Kidney (tissue), 14 donors: ENCODE results near the gene ZMYM4. TPM values are rescaled to one million over a fixed set of nuclear protein-coding genes. Genes with fewer than 3 reads are reported as not detected.

Experiments used
- DNase-seq, 5 donors: peaks; one replicate each; pipeline ENCODE4 v3.0.0-alpha.2; 2013 to 2020
- FAIRE-seq: peaks from 2 replicates; lab custom pipeline; 2012; peaks lifted over from hg19 to GRCh38; lab: Jason Lieb, UNC
- H3K27ac ChIP-seq, 2 donors: one replicate each; pipeline ENCODE4 v1.7.0; 2013; ENCODE audit warnings: low read depth in 2 of 2, low read length in 2 of 2, inconsistent platforms in 1 of 2
- H3K27me3 ChIP-seq: one replicate; pipeline ENCODE4 v1.7.1; 2013; ENCODE audit warnings: low read length, inconsistent platforms; ENCODE audit not compliant: control insufficient read depth, insufficient read depth
- H3K36me3 ChIP-seq, 3 donors: one replicate each; pipeline versions ENCODE4 v1.7.0 to v1.7.1; 2013; ENCODE audit warnings: low read length in 3 of 3, control low read depth in 1 of 3, inconsistent platforms in 1 of 3; ENCODE audit not compliant: insufficient read depth in 3 of 3, control insufficient read depth in 2 of 3
- H3K4me1 ChIP-seq, 3 donors: one replicate each; pipeline versions ENCODE4 v1.7.0 to v1.7.1; 2013; ENCODE audit warnings: low read length in 3 of 3, inconsistent platforms in 1 of 3, low read depth in 1 of 3; ENCODE audit not compliant: control insufficient read depth in 2 of 3, insufficient read depth in 2 of 3
- H3K4me3 ChIP-seq, 3 donors: one replicate each; pipeline versions ENCODE4 v1.7.0 to v1.8.1; 2013; ENCODE audit warnings: low read length in 3 of 3, control low read depth in 1 of 3, inconsistent platforms in 1 of 3
- H3K9ac ChIP-seq, 3 donors: one replicate each; pipeline versions ENCODE4 v1.7.0 to v1.7.1; 2013; ENCODE audit warnings: low read length in 3 of 3, control low read depth in 1 of 3, inconsistent platforms in 1 of 3
- H3K9me3 ChIP-seq, 3 donors: one replicate each; pipeline versions ENCODE4 v1.7.0 to v1.7.1; 2013; ENCODE audit warnings: low read length in 3 of 3, control low read depth in 1 of 3, inconsistent platforms in 1 of 3; ENCODE audit not compliant: control insufficient read depth in 2 of 3, insufficient read depth in 1 of 3
- intact Hi-C: fragments of 100-400 bp; cut with DNase I; formaldehyde crosslinking; loops from one replicate; pipeline ENCODE4 v1.11.1; 2022
- polyA plus RNA-seq: library from polyadenylated mRNA; stranded (reverse); fragments of 350-450 nt; fragmentation: Illumina TruSeq; extraction: RNeasy Lipid Tissue Mini Kit (QIAGEN cat#74804); gene quantifications from one replicate; pipeline ENCODE4 v1.2.3, GENCODE V29; 2014; ENCODE audit warnings: low read depth, low replicate concordance; ENCODE audit not compliant: insufficient read depth
- total RNA-seq: library from RNA; stranded (reverse); fragmentation: NEBNext Ultra II Directional; extraction: Animal tissue kit (Norgen Biotek cat#: 25700); gene quantifications from one replicate; pipeline ENCODE4 v1.2.1, GENCODE V29; 2021
- TF ChIP-seq, protein P1 (sequence below): IDR thresholded peaks from 3 replicates; pipeline ENCODE4 v1.5.1; 2012; ENCODE audit warnings: mild to moderate bottlenecking, moderate library complexity, borderline replicate concordance; ENCODE audit not compliant: insufficient read depth; ENCODE audit errors: extremely low read depth
- donor health status: control.
- donor health status: control.
- donor health status: control.
- donor health status: control.
- donor health status: control.
- donor health status: DM: yes; HTN: yes; CAD: no.
- donor health status: Normal renal cell carcinoma (clear cell type).

Gene ZMYM4
- total and polyA plus RNA-seq, 2 donors from 2014 or later, result 11.2 to 64.4 TPM

DNA sequence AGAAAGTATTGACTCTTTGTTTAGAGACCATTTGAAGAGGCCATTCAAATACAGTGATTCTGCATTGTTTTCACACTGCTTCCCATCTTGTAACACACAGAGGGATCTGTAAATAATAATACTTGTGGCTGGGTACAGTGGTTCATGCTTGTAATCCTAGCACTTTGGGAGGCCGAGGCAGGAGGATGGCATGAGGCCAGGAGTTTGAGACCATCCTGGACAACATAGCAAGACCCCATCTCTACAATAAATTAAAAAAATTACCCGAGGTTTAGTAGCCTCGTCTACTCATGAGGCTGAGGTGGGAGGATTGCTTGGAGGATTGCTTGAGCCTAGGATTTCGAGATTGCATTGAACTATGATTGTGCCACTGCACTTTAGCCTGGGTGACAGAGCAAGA lies 5.7 kb downstream of the ZMYM4 start:
- intact Hi-C loops, result no loop called here
- no peak for FAIRE-seq
- Histone ChIP-seq H3K9ac (no peak overlapping the region), H3K27ac (no peak overlapping the region), H3K4me3 (no peak overlapping the region), H3K4me1 (peaks cover 0 to 3% (median 2%) of the 10 kb centered on the region in 3 donors), H3K9me3 (no peaks in the 10 kb centered on the region), H3K36me3 (no peaks in the 10 kb centered on the region), H3K27me3 (no peaks in the 10 kb centered on the region)
- no peak for DNase-seq
- TF ChIP-seq, protein P1, sequence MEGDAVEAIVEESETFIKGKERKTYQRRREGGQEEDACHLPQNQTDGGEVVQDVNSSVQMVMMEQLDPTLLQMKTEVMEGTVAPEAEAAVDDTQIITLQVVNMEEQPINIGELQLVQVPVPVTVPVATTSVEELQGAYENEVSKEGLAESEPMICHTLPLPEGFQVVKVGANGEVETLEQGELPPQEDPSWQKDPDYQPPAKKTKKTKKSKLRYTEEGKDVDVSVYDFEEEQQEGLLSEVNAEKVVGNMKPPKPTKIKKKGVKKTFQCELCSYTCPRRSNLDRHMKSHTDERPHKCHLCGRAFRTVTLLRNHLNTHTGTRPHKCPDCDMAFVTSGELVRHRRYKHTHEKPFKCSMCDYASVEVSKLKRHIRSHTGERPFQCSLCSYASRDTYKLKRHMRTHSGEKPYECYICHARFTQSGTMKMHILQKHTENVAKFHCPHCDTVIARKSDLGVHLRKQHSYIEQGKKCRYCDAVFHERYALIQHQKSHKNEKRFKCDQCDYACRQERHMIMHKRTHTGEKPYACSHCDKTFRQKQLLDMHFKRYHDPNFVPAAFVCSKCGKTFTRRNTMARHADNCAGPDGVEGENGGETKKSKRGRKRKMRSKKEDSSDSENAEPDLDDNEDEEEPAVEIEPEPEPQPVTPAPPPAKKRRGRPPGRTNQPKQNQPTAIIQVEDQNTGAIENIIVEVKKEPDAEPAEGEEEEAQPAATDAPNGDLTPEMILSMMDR, result no peak

DNA sequence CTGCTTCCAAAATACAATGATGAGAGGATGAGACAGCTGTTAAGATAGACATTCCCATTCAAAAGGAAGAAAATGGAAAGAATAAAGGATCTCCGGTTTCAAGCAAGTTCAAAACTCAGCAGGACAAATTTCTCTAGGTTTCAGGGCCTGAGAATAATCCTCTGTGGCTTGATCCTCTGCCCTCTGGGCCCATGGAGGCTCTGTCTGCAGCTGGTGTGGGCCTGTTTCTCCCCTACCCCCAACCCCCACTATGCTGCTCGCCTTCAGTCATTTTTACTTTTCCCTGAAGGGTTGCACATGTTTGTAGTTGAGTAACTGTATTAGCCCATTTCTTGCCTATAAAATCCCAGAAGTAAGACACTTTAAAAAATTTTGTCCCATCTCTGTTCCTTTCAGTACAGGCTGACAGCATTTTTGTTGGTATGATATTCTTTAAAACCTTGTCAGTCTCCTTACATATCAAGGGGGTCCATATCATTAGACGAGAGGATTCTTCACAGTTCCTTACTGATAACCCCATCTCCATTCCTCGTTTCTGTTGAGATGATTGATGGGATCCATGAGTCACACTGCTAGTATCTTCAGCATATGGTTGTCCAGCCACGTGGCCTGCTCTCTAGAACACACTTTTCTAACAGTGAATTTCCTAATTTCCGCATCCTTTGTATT lies 10.5 kb downstream of the ZMYM4 start:
- H3K9me3 ChIP-seq, result no peaks in the 10 kb centered on the region
- no peak overlapping the region for H3K27ac ChIP-seq
- TF ChIP-seq, protein P1, result no peak
- FAIRE-seq, result no peak
- intact Hi-C loops, result no loop called here
- DNase-seq, result no peak
- no peaks in the 10 kb centered on the region for H3K4me1 ChIP-seq
- no peak overlapping the region for H3K9ac ChIP-seq
- H3K4me3 ChIP-seq, result no peak overlapping the region
- peaks cover 0 to 2% (median 0%) of the 10 kb centered on the region in 3 donors for H3K36me3 ChIP-seq
- H3K27me3 ChIP-seq, result no peaks in the 10 kb centered on the region

DNA sequence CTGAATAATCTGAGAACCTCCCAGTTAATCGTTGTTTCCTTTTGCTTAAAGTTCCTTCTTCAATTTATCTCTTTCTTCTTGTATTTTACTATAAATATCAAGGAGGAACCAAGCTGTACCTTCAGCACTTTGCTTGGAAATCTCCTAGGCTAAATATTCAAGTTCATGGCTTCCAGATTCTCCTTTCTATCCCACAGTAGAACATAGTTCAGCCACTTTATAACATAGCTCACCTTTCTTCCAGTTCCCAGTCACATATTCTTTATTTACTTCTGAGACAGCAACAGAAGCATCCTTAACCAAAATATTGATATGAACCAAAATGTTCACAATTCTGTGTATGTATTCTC lies 11.0 kb downstream of the ZMYM4 start:
- Histone ChIP-seq H3K9me3 (no peaks in the 10 kb centered on the region), H3K9ac (no peak overlapping the region), H3K36me3 (peaks cover 0 to 2% (median 0%) of the 10 kb centered on the region in 3 donors), H3K27ac (no peak overlapping the region), H3K4me1 (no peaks in the 10 kb centered on the region), H3K4me3 (no peak overlapping the region), H3K27me3 (no peaks in the 10 kb centered on the region)
- FAIRE-seq, result no peak
- intact Hi-C loops, result no loop called here
- no peak for DNase-seq
- TF ChIP-seq, protein P1, result no peak

DNA sequence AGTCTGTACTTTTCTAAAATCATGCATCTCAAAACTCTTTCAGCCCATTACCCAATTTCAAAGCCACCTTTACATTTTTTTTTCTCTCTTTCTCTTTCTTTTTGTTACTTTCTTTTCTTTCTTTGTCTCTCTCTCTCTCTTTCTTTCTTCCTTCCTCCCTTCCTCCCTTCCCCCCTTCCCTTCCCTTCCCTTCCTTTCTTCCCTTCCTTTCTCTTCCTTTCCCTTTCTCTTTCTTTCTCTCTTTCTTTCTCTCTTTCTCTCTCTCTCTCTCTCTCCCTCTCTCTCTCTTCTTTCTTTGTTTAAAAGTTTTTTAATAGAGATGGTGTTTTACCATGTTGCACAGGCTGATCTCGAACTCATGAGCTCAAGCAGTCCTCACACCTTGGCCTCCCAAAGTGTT lies 11.5 kb downstream of the ZMYM4 start:
- Histone ChIP-seq H3K4me1 (no peaks in the 10 kb centered on the region), H3K27ac (no peak overlapping the region), H3K4me3 (no peak overlapping the region), H3K27me3 (no peaks in the 10 kb centered on the region), H3K9ac (no peak overlapping the region), H3K9me3 (no peaks in the 10 kb centered on the region), H3K36me3 (peaks cover 0 to 2% (median 0%) of the 10 kb centered on the region in 3 donors)
- TF ChIP-seq, protein P1, result no peak
- intact Hi-C loops, result no loop called here
- DNase-seq (no peak), FAIRE-seq (no peak)
